Neutrophil (primary cell): ENCODE measurements around the gene CCDC187.

Experiments
- H3K27ac ChIP-seq: fragments of 200-600 bp; sonication (generic); 2 replicates; pipeline ENCODE4 v1.5.1; 2016; ENCODE audit warnings: mild to moderate bottlenecking, moderate library complexity
- H3K27me3 ChIP-seq: fragments of 200-600 bp; sonication (generic); 2 replicates; pipeline ENCODE4 v1.6.0; 2016; ENCODE audit warnings: mild to moderate bottlenecking
- H3K36me3 ChIP-seq: fragments of 200-600 bp; sonication (generic); 2 replicates; pipeline ENCODE4 v1.5.1; 2017
- H3K4me1 ChIP-seq, 2 experiments: fragments of 200-600 bp in 1 of 2; sonication (generic) in 1 of 2; 1 replicate in 1 of 2; 2 replicates in 1 of 2; pipeline versions ENCODE4 v1.5.1 to v1.6.1; 2013 to 2016; ENCODE audit warnings: low read depth in 1 of 2, low read length in 1 of 2, mild to moderate bottlenecking in 1 of 2, moderate library complexity in 1 of 2; ENCODE audit not compliant: control insufficient read depth in 1 of 2, insufficient read depth in 1 of 2
- H3K4me3 ChIP-seq, 2 experiments: fragments of 200-600 bp in 1 of 2; sonication (generic) in 1 of 2; 1 replicate in 1 of 2; 2 replicates in 1 of 2; pipeline ENCODE4 v1.5.1; 2013 to 2016; ENCODE audit warnings: low read depth in 1 of 2, low read length in 1 of 2, mild to moderate bottlenecking in 1 of 2, moderate library complexity in 1 of 2
- H3K9me3 ChIP-seq: fragments of 200-600 bp; sonication (generic); 2 replicates; pipeline ENCODE4 v1.5.1; 2016
- CTCF ChIP-seq: fragments of 200-600 bp; sonication (generic); IDR thresholded peaks from 2 replicates; pipeline ENCODE4 v1.5.1; 2016; ENCODE audit warnings: antibody characterized with exemption

The CCDC187 gene

GRCh38 chr9:136295055-136295454 is 8.8 kb downstream of the CCDC187 start:
- no peak for TF ChIP-seq CTCF
- Histone ChIP-seq H3K4me3 (no peak overlapping the region), H3K27me3 (no peaks in the 10 kb centered on the region), H3K9me3 (no peaks in the 10 kb centered on the region), H3K4me1 (no peaks in the 10 kb centered on the region), H3K27ac (no peak overlapping the region), H3K36me3 (no peaks in the 10 kb centered on the region)

GRCh38 chr9:136294437-136294836 is 9.5 kb downstream of the CCDC187 start:
- H3K27me3 ChIP-seq: no peaks in the 10 kb centered on the region
- no peak for TF ChIP-seq CTCF
- H3K36me3 ChIP-seq: no peaks in the 10 kb centered on the region
- no peaks in the 10 kb centered on the region for H3K4me1 ChIP-seq
- no peak overlapping the region for H3K4me3 ChIP-seq
- no peak overlapping the region for H3K27ac ChIP-seq
- H3K9me3 ChIP-seq: no peaks in the 10 kb centered on the region

GRCh38 chr9:136293476-136294077 is 10.3 kb downstream of the CCDC187 start:
- no peak overlapping the region for H3K27ac ChIP-seq
- H3K4me1 ChIP-seq: no peaks in the 10 kb centered on the region
- TF ChIP-seq CTCF: no peak
- no peaks in the 10 kb centered on the region for H3K36me3 ChIP-seq
- no peaks in the 10 kb centered on the region for H3K9me3 ChIP-seq
- H3K4me3 ChIP-seq: no peak overlapping the region
- no peaks in the 10 kb centered on the region for H3K27me3 ChIP-seq

GRCh38 chr9:136292591-136293448 is 11.1 kb downstream of the CCDC187 start:
- Histone ChIP-seq H3K4me3 (no peak overlapping the region), H3K27me3 (no peaks in the 10 kb centered on the region), H3K36me3 (no peaks in the 10 kb centered on the region), H3K27ac (no peak overlapping the region), H3K9me3 (no peaks in the 10 kb centered on the region), H3K4me1 (no peaks in the 10 kb centered on the region)
- no peak for TF ChIP-seq CTCF

- no peak overlapping the region for H3K4me3 ChIP-seq
- no peak overlapping the region for H3K27ac ChIP-seq
- no peaks in the 10 kb centered on the region for H3K27me3 ChIP-seq
- H3K36me3 ChIP-seq: no peaks in the 10 kb centered on the region
- no peaks in the 10 kb centered on the region for H3K9me3 ChIP-seq
- no peaks in the 10 kb centered on the region for H3K4me1 ChIP-seq
- no peak for TF ChIP-seq CTCF
Observed at GRCh38 chr9:136292026-136292538, 11.8 kb downstream of the CCDC187 start.
